Measurements from ENCODE around the gene ZSWIM8. TPM values are rescaled to one million over a fixed set of nuclear protein-coding genes. Genes with fewer than 3 reads are reported as not detected.
"Not testable (repeated sequence)": the region's sequence is repeated elsewhere in the genome, so short reads cannot be mapped to it uniquely, and the experiment has no call there.

ZSWIM8 gene
- total RNA-seq, 1 donor from 2014 or later = 29.7 TPM

DNA sequence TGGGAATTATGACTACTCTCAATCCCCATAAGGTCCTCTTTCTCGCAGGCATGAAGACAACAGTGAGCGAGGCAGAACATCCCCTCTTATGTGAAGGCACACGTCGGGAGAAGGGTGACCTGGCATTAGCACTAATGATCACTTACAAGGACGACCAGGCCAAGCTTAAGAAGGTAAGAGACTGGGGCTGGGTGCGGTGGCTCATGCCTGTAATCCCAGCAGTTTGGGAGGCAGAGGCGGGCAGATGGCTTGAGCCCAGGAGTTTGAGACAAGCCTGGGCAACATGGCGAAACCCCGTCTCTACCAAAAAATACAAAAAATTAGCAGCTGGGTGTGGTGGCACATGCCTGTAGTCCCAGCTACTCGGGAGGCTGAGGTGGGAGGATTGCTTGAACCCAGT is 10.1 kb downstream of the ZSWIM8 start:
- H3K36me3 ChIP-seq (ENCODE audit: control insufficient read depth in 3 of 3, insufficient read depth in 3 of 3, low read length in 3 of 3) = peaks cover 85 to 89% (median 87%) of the 10 kb centered on the region in 3 donors

DNA sequence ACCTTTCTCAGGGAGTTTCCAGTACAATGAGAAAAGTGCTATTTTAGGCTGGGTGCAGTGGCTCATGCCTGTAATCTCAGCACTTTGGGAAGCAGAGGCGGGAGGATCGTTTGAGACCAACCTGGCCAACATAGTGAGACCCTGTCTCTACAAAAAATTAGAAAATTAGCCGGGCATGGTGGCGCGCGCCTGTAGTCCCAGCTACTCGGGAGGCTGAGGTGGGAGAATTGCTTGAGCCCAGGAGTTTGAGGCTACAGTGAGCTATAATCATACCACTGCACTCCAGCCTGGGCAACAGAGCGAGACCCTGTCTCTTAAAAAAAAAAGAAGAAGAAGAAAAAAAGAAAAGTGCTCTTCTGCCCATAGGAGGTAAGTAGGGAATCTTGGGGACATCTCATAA is 10.6 kb downstream of the ZSWIM8 start:
- H3K27me3 ChIP-seq (ENCODE audit: control insufficient read depth in 3 of 3, insufficient read depth in 3 of 3, low read length in 3 of 3); H3K27ac ChIP-seq (ENCODE audit: low read depth, low read length); H3K4me1 ChIP-seq (ENCODE audit: control insufficient read depth in 3 of 3, insufficient read depth in 3 of 3, low read length in 3 of 3); H3K9me3 ChIP-seq (ENCODE audit: control insufficient read depth in 3 of 3, low read length in 3 of 3); H3K4me3 ChIP-seq (ENCODE audit: low read length in 3 of 3); H3K9ac ChIP-seq (ENCODE audit: low read depth in 1 of 3, low read length in 3 of 3): not testable (repeated sequence)
- H3K36me3 ChIP-seq (ENCODE audit: control insufficient read depth in 3 of 3, insufficient read depth in 3 of 3, low read length in 3 of 3) = peaks cover 83 to 89% (median 85%) of the 10 kb centered on the region in 3 donors

More for the DNA sequence above, 10.1 kb downstream of the ZSWIM8 start:
- H3K27me3 ChIP-seq (ENCODE audit: control insufficient read depth in 3 of 3, insufficient read depth in 3 of 3, low read length in 3 of 3); H3K9me3 ChIP-seq (ENCODE audit: control insufficient read depth in 3 of 3, low read length in 3 of 3); H3K27ac ChIP-seq (ENCODE audit: low read depth, low read length); H3K4me1 ChIP-seq (ENCODE audit: control insufficient read depth in 3 of 3, insufficient read depth in 3 of 3, low read length in 3 of 3); H3K4me3 ChIP-seq (ENCODE audit: low read length in 3 of 3): not testable (repeated sequence)
- H3K9ac ChIP-seq (ENCODE audit: low read depth in 1 of 3, low read length in 3 of 3) = peak overlapping the region in 1 of 3 donors; percentile 34

DNA sequence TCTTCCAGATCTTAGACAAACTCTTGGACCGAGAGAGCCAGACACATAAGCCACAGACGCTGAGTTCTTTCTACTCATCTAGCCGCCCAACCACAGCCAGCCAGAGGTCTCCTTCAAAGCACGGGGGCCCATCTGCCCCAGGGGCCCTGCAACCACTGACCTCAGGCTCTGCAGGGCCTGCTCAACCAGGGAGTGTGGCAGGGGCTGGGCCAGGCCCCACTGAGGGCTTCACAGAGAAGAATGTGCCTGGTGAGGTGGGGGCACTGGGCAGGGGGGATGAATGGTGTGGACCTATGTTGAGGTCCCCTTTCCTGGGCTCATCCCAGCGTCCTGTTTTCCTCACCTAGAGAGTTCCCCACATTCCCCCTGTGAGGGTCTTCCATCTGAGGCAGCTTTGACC is 11.4 kb downstream of the ZSWIM8 start:
- peaks cover 81 to 89% (median 84%) of the 10 kb centered on the region in 3 donors for H3K36me3 ChIP-seq (ENCODE audit: control insufficient read depth in 3 of 3, insufficient read depth in 3 of 3, low read length in 3 of 3)
- no peak overlapping the region for H3K9ac ChIP-seq (ENCODE audit: low read depth in 1 of 3, low read length in 3 of 3)
- H3K4me3 ChIP-seq (ENCODE audit: low read length in 3 of 3) = no peak overlapping the region
- H3K9me3 ChIP-seq (ENCODE audit: control insufficient read depth in 3 of 3, low read length in 3 of 3) = no peaks in the 10 kb centered on the region
- H3K27ac ChIP-seq (ENCODE audit: low read depth, low read length) = no peak overlapping the region
- H3K4me1 ChIP-seq (ENCODE audit: control insufficient read depth in 3 of 3, insufficient read depth in 3 of 3, low read length in 3 of 3) = peaks cover 0 to 2% (median 0%) of the 10 kb centered on the region in 3 donors
- H3K27me3 ChIP-seq (ENCODE audit: control insufficient read depth in 3 of 3, insufficient read depth in 3 of 3, low read length in 3 of 3) = no peaks in the 10 kb centered on the region

DNA sequence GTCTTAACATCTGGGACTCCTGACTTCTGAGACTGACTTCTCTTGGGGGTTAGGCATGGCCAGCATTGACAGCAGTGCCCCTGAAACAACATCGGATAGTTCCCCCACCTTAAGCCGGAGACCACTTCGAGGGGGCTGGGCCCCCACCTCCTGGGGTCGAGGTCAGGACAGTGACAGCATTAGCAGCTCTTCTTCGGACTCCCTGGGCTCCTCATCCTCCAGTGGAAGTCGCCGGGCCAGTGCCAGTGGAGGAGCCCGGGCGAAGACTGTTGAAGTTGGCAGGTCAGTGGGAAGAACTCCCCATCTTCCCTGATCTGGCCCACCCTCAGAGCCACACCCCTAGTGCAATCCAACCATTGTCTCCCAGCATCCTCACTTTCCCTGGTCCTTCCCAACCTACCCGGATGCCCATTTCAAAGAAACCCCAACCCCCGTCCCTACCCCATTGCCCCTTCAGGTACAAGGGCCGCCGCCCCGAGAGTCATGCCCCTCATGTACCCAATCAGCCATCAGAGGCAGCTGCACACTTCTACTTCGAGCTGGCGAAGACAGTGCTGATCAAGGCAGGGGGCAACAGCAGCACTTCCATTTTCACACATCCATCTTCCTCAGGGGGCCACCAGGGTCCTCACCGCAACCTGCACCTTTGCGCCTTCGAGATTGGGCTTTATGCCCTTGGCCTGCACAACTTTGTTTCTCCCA is 12.1 kb downstream of the ZSWIM8 start:
- Histone ChIP-seq H3K36me3 (ENCODE audit: control insufficient read depth in 3 of 3, insufficient read depth in 3 of 3, low read length in 3 of 3) (peaks cover 81 to 89% (median 85%) of the 10 kb centered on the region in 3 donors), H3K4me1 (ENCODE audit: control insufficient read depth in 3 of 3, insufficient read depth in 3 of 3, low read length in 3 of 3) (peaks cover 0 to 2% (median 0%) of the 10 kb centered on the region in 3 donors), H3K27me3 (ENCODE audit: control insufficient read depth in 3 of 3, insufficient read depth in 3 of 3, low read length in 3 of 3) (no peaks in the 10 kb centered on the region), H3K9me3 (ENCODE audit: control insufficient read depth in 3 of 3, low read length in 3 of 3) (no peaks in the 10 kb centered on the region), H3K27ac (ENCODE audit: low read depth, low read length) (no peak overlapping the region), H3K9ac (ENCODE audit: low read depth in 1 of 3, low read length in 3 of 3) (no peak overlapping the region), H3K4me3 (ENCODE audit: low read length in 3 of 3) (no peak overlapping the region)

DNA sequence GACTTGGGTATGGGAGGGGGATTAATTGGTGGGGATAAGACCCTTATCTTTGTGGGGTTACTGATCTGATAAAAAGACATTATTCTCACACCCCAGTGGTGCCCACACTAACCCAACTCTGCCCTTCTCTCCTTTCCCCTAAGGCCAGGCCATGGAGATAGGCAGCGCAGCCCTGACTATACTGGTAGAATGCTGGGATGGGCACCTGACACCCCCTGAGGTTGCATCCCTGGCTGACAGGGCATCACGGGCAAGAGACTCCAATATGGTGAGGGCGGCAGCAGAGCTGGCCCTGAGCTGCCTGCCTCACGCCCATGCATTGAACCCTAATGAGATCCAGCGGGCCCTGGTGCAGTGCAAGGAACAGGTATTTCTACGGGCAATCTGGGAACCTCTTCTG is 12.7 kb downstream of the ZSWIM8 start:
- H3K27ac ChIP-seq (ENCODE audit: low read depth, low read length) = no peak overlapping the region
- H3K36me3 ChIP-seq (ENCODE audit: control insufficient read depth in 3 of 3, insufficient read depth in 3 of 3, low read length in 3 of 3) = peaks cover 81 to 89% (median 85%) of the 10 kb centered on the region in 3 donors
- H3K9me3 ChIP-seq (ENCODE audit: control insufficient read depth in 3 of 3, low read length in 3 of 3) = no peaks in the 10 kb centered on the region
- H3K4me1 ChIP-seq (ENCODE audit: control insufficient read depth in 3 of 3, insufficient read depth in 3 of 3, low read length in 3 of 3) = no peaks in the 10 kb centered on the region
- no peaks in the 10 kb centered on the region for H3K27me3 ChIP-seq (ENCODE audit: control insufficient read depth in 3 of 3, insufficient read depth in 3 of 3, low read length in 3 of 3)
- no peak overlapping the region for H3K9ac ChIP-seq (ENCODE audit: low read depth in 1 of 3, low read length in 3 of 3)
- H3K4me3 ChIP-seq (ENCODE audit: low read length in 3 of 3) = no peak overlapping the region

DNA sequence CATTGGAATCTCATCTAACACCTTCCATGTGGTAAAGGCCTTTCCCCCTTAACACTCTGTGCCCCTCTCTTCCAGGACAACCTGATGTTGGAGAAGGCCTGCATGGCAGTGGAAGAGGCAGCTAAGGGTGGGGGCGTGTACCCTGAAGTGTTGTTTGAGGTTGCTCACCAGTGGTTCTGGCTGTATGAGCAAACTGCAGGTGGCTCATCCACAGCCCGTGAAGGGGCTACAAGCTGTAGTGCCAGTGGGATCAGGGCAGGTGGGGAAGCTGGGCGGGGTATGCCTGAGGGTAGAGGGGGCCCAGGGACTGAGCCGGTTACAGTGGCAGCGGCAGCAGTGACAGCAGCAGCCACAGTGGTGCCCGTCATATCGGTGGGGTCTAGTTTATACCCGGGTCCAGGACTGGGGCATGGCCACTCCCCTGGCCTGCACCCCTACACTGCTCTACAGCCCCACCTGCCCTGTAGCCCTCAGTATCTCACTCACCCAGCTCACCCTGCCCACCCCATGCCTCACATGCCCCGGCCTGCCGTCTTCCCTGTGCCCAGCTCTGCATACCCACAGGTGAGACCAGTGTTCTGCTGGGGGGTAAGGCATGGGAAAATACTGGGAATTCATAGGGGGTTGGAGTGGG is 13.6 kb downstream of the ZSWIM8 start:
- no peaks in the 10 kb centered on the region for H3K9me3 ChIP-seq (ENCODE audit: control insufficient read depth in 3 of 3, low read length in 3 of 3)

DNA sequence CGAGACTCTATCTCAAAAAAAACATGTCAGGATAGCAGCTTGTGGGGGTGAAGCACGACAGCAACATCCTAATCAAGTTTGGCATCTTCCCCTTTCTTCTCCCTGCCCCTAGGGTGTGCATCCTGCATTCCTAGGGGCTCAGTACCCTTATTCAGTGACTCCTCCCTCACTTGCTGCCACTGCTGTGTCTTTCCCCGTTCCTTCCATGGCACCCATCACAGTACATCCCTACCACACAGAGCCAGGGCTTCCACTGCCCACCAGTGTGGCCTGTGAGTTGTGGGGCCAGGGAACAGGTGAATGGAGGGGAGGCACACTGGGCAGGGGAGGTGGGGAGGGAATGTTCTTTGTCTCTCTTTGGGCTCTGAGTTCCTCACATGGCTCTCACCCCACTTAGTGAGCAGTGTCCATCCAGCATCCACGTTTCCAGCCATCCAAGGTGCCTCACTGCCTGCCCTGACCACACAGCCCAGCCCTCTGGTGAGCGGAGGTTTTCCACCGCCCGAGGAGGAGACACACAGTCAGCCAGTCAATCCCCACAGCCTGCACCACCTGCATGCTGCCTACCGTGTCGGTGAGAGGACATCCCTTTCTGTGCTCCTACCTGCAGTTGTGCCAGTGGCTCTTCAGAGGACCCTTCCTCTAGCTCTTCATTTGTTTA is 14.6 kb downstream of the ZSWIM8 start:
- no peak overlapping the region for H3K27ac ChIP-seq (ENCODE audit: low read depth, low read length)
- no peak overlapping the region for H3K4me3 ChIP-seq (ENCODE audit: low read length in 3 of 3)
- no peaks in the 10 kb centered on the region for H3K9me3 ChIP-seq (ENCODE audit: control insufficient read depth in 3 of 3, low read length in 3 of 3)
- H3K9ac ChIP-seq (ENCODE audit: low read depth in 1 of 3, low read length in 3 of 3) = no peak overlapping the region
- peaks cover 80 to 83% (median 81%) of the 10 kb centered on the region in 3 donors for H3K36me3 ChIP-seq (ENCODE audit: control insufficient read depth in 3 of 3, insufficient read depth in 3 of 3, low read length in 3 of 3)
- peaks cover 0 to 2% (median 0%) of the 10 kb centered on the region in 3 donors for H3K4me1 ChIP-seq (ENCODE audit: control insufficient read depth in 3 of 3, insufficient read depth in 3 of 3, low read length in 3 of 3)
- no peaks in the 10 kb centered on the region for H3K27me3 ChIP-seq (ENCODE audit: control insufficient read depth in 3 of 3, insufficient read depth in 3 of 3, low read length in 3 of 3)

More for the DNA sequence above, 13.6 kb downstream of the ZSWIM8 start:
- Histone ChIP-seq H3K27ac (ENCODE audit: low read depth, low read length) (no peak overlapping the region), H3K27me3 (ENCODE audit: control insufficient read depth in 3 of 3, insufficient read depth in 3 of 3, low read length in 3 of 3) (no peaks in the 10 kb centered on the region), H3K36me3 (ENCODE audit: control insufficient read depth in 3 of 3, insufficient read depth in 3 of 3, low read length in 3 of 3) (peaks cover 82 to 89% (median 86%) of the 10 kb centered on the region in 3 donors), H3K4me3 (ENCODE audit: low read length in 3 of 3) (no peak overlapping the region), H3K4me1 (ENCODE audit: control insufficient read depth in 3 of 3, insufficient read depth in 3 of 3, low read length in 3 of 3) (peaks cover 0 to 2% (median 0%) of the 10 kb centered on the region in 3 donors), H3K9ac (ENCODE audit: low read depth in 1 of 3, low read length in 3 of 3) (no peak overlapping the region)

DNA sequence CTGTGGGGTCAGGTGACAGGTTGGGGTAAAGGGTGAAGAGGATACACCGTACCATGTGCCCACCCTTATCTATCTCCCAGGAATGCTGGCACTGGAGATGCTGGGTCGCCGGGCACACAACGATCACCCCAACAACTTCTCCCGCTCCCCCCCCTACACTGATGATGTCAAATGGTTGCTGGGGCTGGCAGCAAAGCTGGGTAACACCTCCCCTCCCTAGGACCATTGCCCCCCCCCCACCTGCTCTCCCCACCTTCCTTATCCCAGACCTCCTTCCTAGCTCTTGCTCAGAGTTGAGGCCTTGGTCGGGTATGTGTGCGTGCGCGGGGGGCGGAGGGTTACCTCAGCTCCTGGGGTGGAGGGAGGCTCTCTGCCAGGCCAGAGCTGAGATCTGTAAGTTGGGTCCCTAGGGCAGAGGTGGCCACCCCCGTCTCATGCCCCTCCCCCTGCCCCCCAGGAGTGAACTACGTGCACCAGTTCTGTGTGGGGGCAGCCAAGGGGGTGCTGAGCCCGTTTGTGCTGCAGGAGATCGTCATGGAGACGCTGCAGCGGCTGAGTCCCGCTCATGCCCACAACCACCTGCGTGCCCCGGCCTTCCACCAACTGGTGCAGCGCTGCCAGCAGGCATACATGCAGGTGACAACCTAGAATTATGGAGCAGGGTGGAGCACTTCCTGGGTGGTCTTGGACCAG is 15.3 kb downstream of the ZSWIM8 start:
- no peaks in the 10 kb centered on the region for H3K27me3 ChIP-seq (ENCODE audit: control insufficient read depth in 3 of 3, insufficient read depth in 3 of 3, low read length in 3 of 3)
- no peak overlapping the region for H3K9ac ChIP-seq (ENCODE audit: low read depth in 1 of 3, low read length in 3 of 3)
- no peak overlapping the region for H3K27ac ChIP-seq (ENCODE audit: low read depth, low read length)
- no peaks in the 10 kb centered on the region for H3K9me3 ChIP-seq (ENCODE audit: control insufficient read depth in 3 of 3, low read length in 3 of 3)
- no peak overlapping the region for H3K4me3 ChIP-seq (ENCODE audit: low read length in 3 of 3)
- H3K4me1 ChIP-seq (ENCODE audit: control insufficient read depth in 3 of 3, insufficient read depth in 3 of 3, low read length in 3 of 3) = peaks cover 0 to 2% (median 0%) of the 10 kb centered on the region in 3 donors
- H3K36me3 ChIP-seq (ENCODE audit: control insufficient read depth in 3 of 3, insufficient read depth in 3 of 3, low read length in 3 of 3) = peaks cover 80 to 82% (median 81%) of the 10 kb centered on the region in 3 donors

DNA sequence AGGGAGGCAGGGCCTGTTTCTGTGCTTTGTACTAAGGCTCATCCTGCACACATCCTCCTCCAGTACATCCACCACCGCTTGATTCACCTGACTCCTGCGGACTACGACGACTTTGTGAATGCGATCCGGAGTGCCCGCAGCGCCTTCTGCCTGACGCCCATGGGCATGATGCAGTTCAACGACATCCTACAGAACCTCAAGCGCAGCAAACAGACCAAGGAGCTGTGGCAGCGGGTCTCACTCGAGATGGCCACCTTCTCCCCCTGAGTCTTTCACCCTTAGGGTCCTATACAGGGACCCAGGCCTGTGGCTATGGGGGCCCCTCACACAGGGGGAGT is 15.8 kb downstream of the ZSWIM8 start:
- H3K36me3 ChIP-seq (ENCODE audit: control insufficient read depth in 3 of 3, insufficient read depth in 3 of 3, low read length in 3 of 3) = peaks cover 81 to 86% (median 85%) of the 10 kb centered on the region in 3 donors
- H3K4me1 ChIP-seq (ENCODE audit: control insufficient read depth in 3 of 3, insufficient read depth in 3 of 3, low read length in 3 of 3) = peaks cover 0 to 2% (median 0%) of the 10 kb centered on the region in 3 donors
- H3K27ac ChIP-seq (ENCODE audit: low read depth, low read length) = no peak overlapping the region

More for the DNA sequence above, 15.8 kb downstream of the ZSWIM8 start:
- H3K27me3 ChIP-seq (ENCODE audit: control insufficient read depth in 3 of 3, insufficient read depth in 3 of 3, low read length in 3 of 3) = no peaks in the 10 kb centered on the region
- H3K9me3 ChIP-seq (ENCODE audit: control insufficient read depth in 3 of 3, low read length in 3 of 3) = no peaks in the 10 kb centered on the region
- no peak overlapping the region for H3K9ac ChIP-seq (ENCODE audit: low read depth in 1 of 3, low read length in 3 of 3)
- H3K4me3 ChIP-seq (ENCODE audit: low read length in 3 of 3) = no peak overlapping the region

Measured in skeletal muscle tissue (tissue), 4 donors.